Uterus (tissue), 4 donors: ENCODE results near the gene CTDSPL. TPM values are rescaled to one million over a fixed set of nuclear protein-coding genes. Genes with fewer than 3 reads are reported as not detected.
A peak's percentile ranks its signal among the peaks of the same experiment; 100 is the strongest.

ENCODE experiments used
- DNase-seq, 2 donors: peaks; one replicate each; pipeline ENCODE4 v3.0.0-alpha.2; 2019 to 2020
- H3K27ac ChIP-seq, 2 donors: fragments of 200-600 bp; sonication (generic); 1 replicate in 1 of 2; 2 replicates in 1 of 2; pipeline ENCODE4 v1.5.1; 2016 to 2018
- H3K27me3 ChIP-seq, 2 donors: fragments of 200-600 bp; sonication (generic); one replicate each; pipeline ENCODE4 v1.5.1; 2018 to 2019; ENCODE audit warnings: control low read depth in 1 of 2
- H3K36me3 ChIP-seq, 2 donors: fragments of 200-600 bp; sonication (generic); one replicate each; pipeline ENCODE4 v1.5.1; 2019; ENCODE audit warnings: control low read depth in 1 of 2
- H3K4me1 ChIP-seq, 2 donors: fragments of 200-600 bp; sonication (generic); one replicate each; pipeline ENCODE4 v1.5.1; 2018 to 2019; ENCODE audit warnings: control low read depth in 1 of 2
- H3K4me3 ChIP-seq, 2 donors: fragments of 200-600 bp; sonication (generic); 1 replicate in 1 of 2; 2 replicates in 1 of 2; pipeline ENCODE4 v1.5.1; 2018 to 2019; ENCODE audit warnings: mild to moderate bottlenecking in 1 of 2
- H3K9me3 ChIP-seq, 2 donors: fragments of 200-600 bp; sonication (generic); one replicate each; pipeline ENCODE4 v1.5.1; 2019; ENCODE audit warnings: control low read depth in 1 of 2
- POLR2A ChIP-seq, 2 donors: fragments of 450-650 bp; IDR thresholded peaks; one replicate each; pipeline ENCODE4 v1.6.1; 2016; ENCODE audit warnings: antibody characterized with exemption in 2 of 2, mild to moderate bottlenecking in 1 of 2, moderate library complexity in 1 of 2
- intact Hi-C: fragments of 100-400 bp; cut with DNase I; formaldehyde crosslinking; loops from one replicate; pipeline ENCODE4 v1.15.1; 2023; ENCODE audit warnings: low total_unique reads
- total RNA-seq, 4 donors: library from RNA; depleted of rRNA in 3 of 4; stranded (reverse); fragments of >200 nt in 3 of 4; gene quantifications; one replicate each; pipeline versions ENCODE4 v1.1.0 to v1.2.4, GENCODE V29; 2014 to 2023
- TF ChIP-seq, protein P1 (sequence below), 4 experiments: fragments of 200-600 bp in 2 of 4; fragments of 450-650 bp in 2 of 4; sonication (generic) in 2 of 4; IDR thresholded peaks; one replicate each; pipeline ENCODE4 v1.5.1; 2016 to 2019; ENCODE audit warnings: antibody characterized with exemption in 4 of 4, mild to moderate bottlenecking in 2 of 4, moderate library complexity in 1 of 4
- donor health status: DM: yes; HTN: yes; CAD: no.

CTDSPL gene
- total RNA-seq, 4 donors from 2014 or later = 6.4 to 55.9 (median 28.7) TPM

DNA sequence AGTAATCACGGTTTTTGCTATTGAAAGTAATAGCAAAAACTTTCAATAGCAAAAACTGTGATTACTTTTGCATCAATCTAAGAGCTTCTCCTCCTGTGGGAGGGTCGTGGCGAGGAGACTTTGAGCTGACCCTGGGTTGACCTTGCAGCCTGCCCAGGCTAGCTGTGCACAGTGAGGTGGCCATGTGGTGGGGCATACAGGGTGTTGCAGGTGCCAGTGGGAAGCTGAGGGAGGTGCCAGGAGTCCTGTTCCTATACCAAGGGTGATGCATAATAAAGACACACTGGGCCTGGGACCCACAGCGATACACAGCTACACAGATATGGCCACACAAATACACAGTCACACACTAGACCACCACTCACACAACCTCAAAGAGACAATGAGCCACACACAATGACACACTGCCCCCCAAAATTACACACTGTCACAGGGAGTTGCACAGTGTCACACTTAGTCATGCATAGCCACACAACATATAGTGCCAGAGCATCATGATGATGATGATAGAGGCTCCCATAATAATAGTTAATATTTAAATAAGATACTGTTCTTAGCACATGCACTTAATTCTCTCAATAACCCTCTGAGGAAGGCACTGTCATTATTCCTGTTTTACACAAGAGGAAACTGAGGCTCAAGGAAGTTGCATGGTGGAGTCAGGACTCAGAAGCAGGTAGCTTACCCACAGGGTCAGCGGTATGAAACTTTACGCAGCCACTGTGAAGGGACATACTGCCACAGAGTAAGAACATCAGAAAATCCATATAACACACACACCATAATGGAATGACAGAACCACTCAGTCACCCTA lies 161.4 kb downstream of the CTDSPL start:
- no peaks in the 10 kb centered on the region for H3K36me3 ChIP-seq
- no peak for DNase-seq
- H3K27ac ChIP-seq = peak overlapping the region in 1 of 2 donors; percentile 94
- H3K4me3 ChIP-seq = no peak overlapping the region
- peaks cover 0 to 8% of the 10 kb centered on the region in 2 donors for H3K4me1 ChIP-seq
- TF ChIP-seq POLR2A (IDR thresholded peaks at IDR 0.05) = no peak
- TF ChIP-seq, protein P1, sequence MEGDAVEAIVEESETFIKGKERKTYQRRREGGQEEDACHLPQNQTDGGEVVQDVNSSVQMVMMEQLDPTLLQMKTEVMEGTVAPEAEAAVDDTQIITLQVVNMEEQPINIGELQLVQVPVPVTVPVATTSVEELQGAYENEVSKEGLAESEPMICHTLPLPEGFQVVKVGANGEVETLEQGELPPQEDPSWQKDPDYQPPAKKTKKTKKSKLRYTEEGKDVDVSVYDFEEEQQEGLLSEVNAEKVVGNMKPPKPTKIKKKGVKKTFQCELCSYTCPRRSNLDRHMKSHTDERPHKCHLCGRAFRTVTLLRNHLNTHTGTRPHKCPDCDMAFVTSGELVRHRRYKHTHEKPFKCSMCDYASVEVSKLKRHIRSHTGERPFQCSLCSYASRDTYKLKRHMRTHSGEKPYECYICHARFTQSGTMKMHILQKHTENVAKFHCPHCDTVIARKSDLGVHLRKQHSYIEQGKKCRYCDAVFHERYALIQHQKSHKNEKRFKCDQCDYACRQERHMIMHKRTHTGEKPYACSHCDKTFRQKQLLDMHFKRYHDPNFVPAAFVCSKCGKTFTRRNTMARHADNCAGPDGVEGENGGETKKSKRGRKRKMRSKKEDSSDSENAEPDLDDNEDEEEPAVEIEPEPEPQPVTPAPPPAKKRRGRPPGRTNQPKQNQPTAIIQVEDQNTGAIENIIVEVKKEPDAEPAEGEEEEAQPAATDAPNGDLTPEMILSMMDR (IDR thresholded peaks at IDR 0.05) = no peak
- H3K9me3 ChIP-seq = no peaks in the 10 kb centered on the region
- no peaks in the 10 kb centered on the region for H3K27me3 ChIP-seq
- intact Hi-C loops = no loop called here

- Histone ChIP-seq H3K27ac (no peak overlapping the region), H3K36me3 (no peaks in the 10 kb centered on the region), H3K9me3 (no peaks in the 10 kb centered on the region), H3K27me3 (no peaks in the 10 kb centered on the region), H3K4me3 (no peak overlapping the region), H3K4me1 (peaks cover 0 to 8% of the 10 kb centered on the region in 2 donors)
- TF ChIP-seq, protein P1 (IDR thresholded peaks at IDR 0.05) = no peak
- no peak for TF ChIP-seq POLR2A (IDR thresholded peaks at IDR 0.05)
- DNase-seq = no peak
- intact Hi-C loops = no loop called here
Observed at GRCh38 chr3:38026856-38027255, 165.2 kb downstream of the CTDSPL start.

- DNase-seq = no peak
- H3K27me3 ChIP-seq = no peaks in the 10 kb centered on the region
- H3K9me3 ChIP-seq = no peaks in the 10 kb centered on the region
- H3K36me3 ChIP-seq = no peaks in the 10 kb centered on the region
- TF ChIP-seq POLR2A (IDR thresholded peaks at IDR 0.05) = no peak
- TF ChIP-seq, protein P1 (IDR thresholded peaks at IDR 0.05) = no peak
- intact Hi-C loops = no loop called here
- peaks cover 0 to 8% of the 10 kb centered on the region in 2 donors for H3K4me1 ChIP-seq
- H3K27ac ChIP-seq = peak overlapping the region; percentile 87 to 93
- H3K4me3 ChIP-seq = no peak overlapping the region
Observed at GRCh38 chr3:38027466-38028465, 166.1 kb downstream of the CTDSPL start.

GRCh38 chr3:38028621-38029361 lies 167.1 kb downstream of the CTDSPL start:
- peaks cover 0 to 8% of the 10 kb centered on the region in 2 donors for H3K4me1 ChIP-seq
- DNase-seq = no peak
- H3K9me3 ChIP-seq = no peaks in the 10 kb centered on the region
- no peaks in the 10 kb centered on the region for H3K36me3 ChIP-seq
- intact Hi-C loops = no loop called here
- H3K27me3 ChIP-seq = no peaks in the 10 kb centered on the region
- no peak for TF ChIP-seq POLR2A (IDR thresholded peaks at IDR 0.05)
- TF ChIP-seq, protein P1 (IDR thresholded peaks at IDR 0.05) = no peak
- peak overlapping the region; percentile 87 to 93 for H3K27ac ChIP-seq
- peak overlapping the region; percentile 59 to 98 for H3K4me3 ChIP-seq
